HG03039 (cell line): ENCODE data around the gene XXYLT1.
"Not testable (repeated sequence)": the region's sequence is repeated elsewhere in the genome, so short reads cannot be mapped to it uniquely, and the experiment has no call there.

ENCODE experiments used
- ATAC-seq: cut with Tn5 transposase; IDR thresholded peaks from one replicate; pipeline ENCODE4 v1.9.1; 2021; ENCODE audit warnings: mild to moderate bottlenecking, moderate library complexity; ENCODE audit not compliant: unreplicated experiment

The XXYLT1 gene

GRCh38 chr3:195037586-195037985 lies 233.4 kb downstream of the XXYLT1 start:
- ATAC-seq, result not testable (repeated sequence)

- no peak for ATAC-seq
Measured at GRCh38 chr3:195036974-195037373, 234.0 kb downstream of the XXYLT1 start.

- ATAC-seq, result no peak
Measured at GRCh38 chr3:195036574-195036973, 234.4 kb downstream of the XXYLT1 start.

- ATAC-seq, result no peak
Measured at GRCh38 chr3:195036203-195036505, 234.8 kb downstream of the XXYLT1 start.

- no peak for ATAC-seq
Measured at GRCh38 chr3:195035345-195036202, 235.4 kb downstream of the XXYLT1 start.

GRCh38 chr3:195034541-195034940 lies 236.4 kb downstream of the XXYLT1 start:
- ATAC-seq, result no peak

- no peak for ATAC-seq
Measured at GRCh38 chr3:195034101-195034500, 236.9 kb downstream of the XXYLT1 start.

- ATAC-seq, result no peak
Measured at GRCh38 chr3:195033531-195034091, 237.3 kb downstream of the XXYLT1 start.

GRCh38 chr3:195032955-195033354 lies 238.0 kb downstream of the XXYLT1 start:
- no peak for ATAC-seq

GRCh38 chr3:195032106-195032759 lies 238.7 kb downstream of the XXYLT1 start:
- no peak for ATAC-seq

GRCh38 chr3:195031574-195032003 lies 239.4 kb downstream of the XXYLT1 start:
- no peak for ATAC-seq

GRCh38 chr3:195030791-195031321 lies 240.1 kb downstream of the XXYLT1 start:
- no peak for ATAC-seq

- no peak for ATAC-seq
Measured at GRCh38 chr3:195028877-195029606, 241.9 kb downstream of the XXYLT1 start.

- ATAC-seq, result no peak
Measured at GRCh38 chr3:195025884-195026200, 245.1 kb downstream of the XXYLT1 start.

GRCh38 chr3:195025056-195025883 lies 245.7 kb downstream of the XXYLT1 start:
- no peak for ATAC-seq

GRCh38 chr3:195023989-195024388 lies 247.0 kb downstream of the XXYLT1 start:
- ATAC-seq, result no peak

GRCh38 chr3:195023576-195023975 lies 247.4 kb downstream of the XXYLT1 start:
- ATAC-seq, result no peak

GRCh38 chr3:195021692-195022091 lies 249.3 kb downstream of the XXYLT1 start:
- ATAC-seq, result no peak

- no peak for ATAC-seq
Measured at GRCh38 chr3:195020921-195021320, 250.0 kb downstream of the XXYLT1 start.

- ATAC-seq, result no peak
Measured at GRCh38 chr3:195020185-195020584, 250.8 kb downstream of the XXYLT1 start.
